Spleen (tissue), 11 donors: ENCODE data around the gene PSME2. TPM values are rescaled to one million over a fixed set of nuclear protein-coding genes. Genes with fewer than 3 reads are reported as not detected.
A peak's percentile ranks its signal among the peaks of the same experiment; 100 is the strongest.

Experiments
- DNase-seq: peaks from one replicate; pipeline ENCODE4 v3.0.0-alpha.2; 2020
- H3K27ac ChIP-seq, 8 donors: fragments of 200-600 bp; sonication (generic) in 7 of 8; 1 replicate in 4 of 8; 2 replicates in 4 of 8; pipeline versions ENCODE4 v1.5.0 to v1.8.0; 2016 to 2021; ENCODE audit warnings: inconsistent platforms in 4 of 8, mild to moderate bottlenecking in 4 of 8, moderate library complexity in 1 of 8
- H3K27me3 ChIP-seq, 7 donors: fragments of 200-600 bp; sonication (generic) in 6 of 7; replicated peaks in 1 of 7; 1 replicate in 4 of 7; 2 replicates in 3 of 7; pipeline versions ENCODE4 v1.5.0 to v1.8.0; 2016 to 2021; ENCODE audit warnings: inconsistent platforms in 3 of 7, mild to moderate bottlenecking in 1 of 7
- H3K36me3 ChIP-seq, 6 donors: fragments of 200-600 bp; sonication (generic) in 5 of 6; 1 replicate in 4 of 6; 2 replicates in 2 of 6; pipeline versions ENCODE4 v1.5.0 to v1.8.0; 2016 to 2021; ENCODE audit warnings: inconsistent platforms in 2 of 6
- H3K4me1 ChIP-seq, 6 donors: fragments of 200-600 bp; sonication (generic) in 5 of 6; 1 replicate in 3 of 6; 2 replicates in 3 of 6; pipeline versions ENCODE4 v1.5.0 to v1.8.0; 2016 to 2021; ENCODE audit warnings: inconsistent platforms in 3 of 6
- H3K4me3 ChIP-seq, 8 donors: fragments of 200-600 bp; sonication (generic) in 7 of 8; 1 replicate in 4 of 8; 2 replicates in 4 of 8; pipeline versions ENCODE4 v1.5.0 to v1.8.0; 2016 to 2021; ENCODE audit warnings: inconsistent platforms in 4 of 8, mild to moderate bottlenecking in 4 of 8, moderate library complexity in 2 of 8
- H3K9me3 ChIP-seq, 8 donors: fragments of 200-600 bp; sonication (generic) in 7 of 8; 1 replicate in 4 of 8; 2 replicates in 4 of 8; pipeline versions ENCODE4 v1.5.0 to v1.8.0; 2016 to 2021; ENCODE audit warnings: inconsistent platforms in 4 of 8
- CTCF ChIP-seq, 11 experiments: fragments of 200-600 bp in 7 of 11; fragments of 450-650 bp in 4 of 11; sonication (generic) in 4 of 11; IDR thresholded peaks in 8 of 11; conservative IDR thresholded peaks in 3 of 11; 1 replicate in 7 of 11; 2 replicates in 4 of 11; pipeline versions ENCODE4 v1.4.0 to v1.8.0; 2016 to 2021; ENCODE audit warnings: antibody characterized with exemption in 11 of 11, inconsistent platforms in 4 of 11, mild to moderate bottlenecking in 1 of 11
- POLR2A ChIP-seq, 3 donors: fragments of 450-650 bp; IDR thresholded peaks; one replicate each; pipeline ENCODE4 v1.5.1; 2017; ENCODE audit warnings: antibody characterized with exemption in 3 of 3, mild to moderate bottlenecking in 1 of 3
- POLR2AphosphoS5 ChIP-seq, 3 donors: sonication (generic); formaldehyde crosslinking; IDR thresholded peaks; one replicate each; pipeline ENCODE4 v1.5.1; 2017; ENCODE audit warnings: antibody characterized with exemption in 3 of 3
- WGBS, 5 donors: extraction: QIAGEN DNeasy Blood & Tissue Kit in 3 of 5; methylation state at CpG; one replicate each; pipeline versions ENCODE4 v1.1.5 to v1.1.7; 2013 to 2018; 5-methylcytosine and 5-hydroxymethylcytosine counted together
- intact Hi-C: fragments of 100-400 bp; cut with DNase I; formaldehyde crosslinking; loops from one replicate; pipeline ENCODE4 v1.15.0; 2023; ENCODE audit warnings: low total_unique reads
- polyA plus RNA-seq, 3 donors: library from polyadenylated mRNA; stranded (reverse); fragments of 200-250 nt; gene quantifications; one replicate each; pipeline ENCODE4 v1.2.1, GENCODE V29; 2013
- total RNA-seq, 7 donors: library from RNA; depleted of rRNA in 3 of 7; stranded (reverse); fragments of >200 nt in 3 of 7; fragmentation: NEBNext Ultra II Directional in 4 of 7; extraction: Animal tissue kit (Norgen Biotek cat#: 25700) in 4 of 7; gene quantifications; one replicate each; pipeline versions ENCODE4 v1.1.0 to v1.2.1, GENCODE V29; 2016 to 2021
- donor health status: healthy with polysubstance abuse.
- donor health status: DM: no; HTN: no; CAD: no; lungs with moderate emphysema.
- donor health status: DM: no; HTN: no; CAD: no.
- donor health status: Bipolar disorder and iron deficiency.
- donor health status: healthy.
- donor health status: DM: no; HTN: no; CAD: no.
- donor health status: DM: yes; HTN: yes; CAD: no.

The PSME2 gene
- total and polyA plus RNA-seq, 10 donors, result 80.0 to 509 (median 258) TPM

- Histone ChIP-seq H3K4me1 (peaks cover 13 to 52% (median 27%) of the 10 kb centered on the region in 6 donors), H3K27me3 (no peaks in the 10 kb centered on the region), H3K9me3 (no peaks in the 10 kb centered on the region), H3K27ac (peak overlapping the region in 1 of 8 donors; percentile 81), H3K4me3 (no peak overlapping the region), H3K36me3 (peaks cover 0 to 71% (median 51%) of the 10 kb centered on the region in 6 donors)
- 89 to 96% (median 93%) methylated on average over 10 of the region's 10 CpGs for WGBS, 5 donors
- DNase-seq, result no peak
- intact Hi-C loops, result no loop called here
- no peak for TF ChIP-seq POLR2AphosphoS5 (IDR thresholded peaks at IDR 0.05)
- TF ChIP-seq POLR2A (IDR thresholded peaks at IDR 0.05), result no peak
- no peak for TF ChIP-seq CTCF (IDR thresholded peaks at IDR 0.05 in 8 of 11, conservative IDR thresholded peaks at IDR 0.05 in 3 of 11)
Measured at GRCh38 chr14:24186831-24187538, 40.6 kb upstream of the PSME2 start.

GRCh38 chr14:24185741-24186140 lies 39.3 kb upstream of the PSME2 start:
- intact Hi-C loops, result no loop called here
- TF ChIP-seq CTCF (IDR thresholded peaks at IDR 0.05 in 8 of 11, conservative IDR thresholded peaks at IDR 0.05 in 3 of 11) (no peak), POLR2AphosphoS5 (IDR thresholded peaks at IDR 0.05) (no peak), POLR2A (IDR thresholded peaks at IDR 0.05) (no peak)

GRCh38 chr14:24185026-24185425 lies 38.6 kb upstream of the PSME2 start:
- Histone ChIP-seq H3K4me1 (peaks cover 13 to 42% (median 25%) of the 10 kb centered on the region in 6 donors), H3K27ac (no peak overlapping the region), H3K36me3 (peaks cover 2 to 74% (median 67%) of the 10 kb centered on the region in 6 donors), H3K4me3 (no peak overlapping the region), H3K27me3 (no peaks in the 10 kb centered on the region), H3K9me3 (no peaks in the 10 kb centered on the region)
- TF ChIP-seq CTCF (IDR thresholded peaks at IDR 0.05 in 8 of 11, conservative IDR thresholded peaks at IDR 0.05 in 3 of 11) (no peak), POLR2A (IDR thresholded peaks at IDR 0.05) (no peak), POLR2AphosphoS5 (IDR thresholded peaks at IDR 0.05) (no peak)
- intact Hi-C loops, result no loop called here
- WGBS, 5 donors, result 94 to 99% (median 95%) methylated on average over 7 of the region's 7 CpGs
- DNase-seq, result no peak

More at GRCh38 chr14:24185741-24186140, 39.3 kb upstream of the PSME2 start:
- peaks cover 13 to 42% (median 25%) of the 10 kb centered on the region in 6 donors for H3K4me1 ChIP-seq
- 93 to 97% (median 94%) methylated on average over 7 to 11 of the region's 11 CpGs for WGBS, 5 donors
- no peaks in the 10 kb centered on the region for H3K9me3 ChIP-seq
- peaks cover 0 to 72% (median 60%) of the 10 kb centered on the region in 6 donors for H3K36me3 ChIP-seq
- H3K4me3 ChIP-seq, result no peak overlapping the region
- DNase-seq, result no peak
- no peak overlapping the region for H3K27ac ChIP-seq
- no peaks in the 10 kb centered on the region for H3K27me3 ChIP-seq

- no peak for DNase-seq
- H3K27me3 ChIP-seq, result no peaks in the 10 kb centered on the region
- peaks cover 2 to 78% (median 74%) of the 10 kb centered on the region in 6 donors for H3K36me3 ChIP-seq
- no peak overlapping the region for H3K27ac ChIP-seq
- H3K4me1 ChIP-seq, result peaks cover 13 to 35% (median 21%) of the 10 kb centered on the region in 6 donors
- H3K9me3 ChIP-seq, result no peaks in the 10 kb centered on the region
- TF ChIP-seq POLR2A (IDR thresholded peaks at IDR 0.05) (no peak), CTCF (IDR thresholded peaks at IDR 0.05 in 8 of 11, conservative IDR thresholded peaks at IDR 0.05 in 3 of 11) (no peak), POLR2AphosphoS5 (IDR thresholded peaks at IDR 0.05) (peak in 1 of 3 donors; percentile 44)
- WGBS, 5 donors, result 92 to 96% (median 95%) methylated on average over 8 to 19 of the region's 19 CpGs
- intact Hi-C loops, result no loop called here
- no peak overlapping the region for H3K4me3 ChIP-seq
Measured at GRCh38 chr14:24184104-24184970, 37.9 kb upstream of the PSME2 start.
